Muscle of leg (tissue), 11 donors: ENCODE data around the gene ADGRA1. TPM values are rescaled to one million over a fixed set of nuclear protein-coding genes. Genes with fewer than 3 reads are reported as not detected.

ENCODE experiments used
- DNase-seq: peaks from one replicate; pipeline ENCODE4 v3.0.0; 2013
- H3K27ac ChIP-seq: one replicate; pipeline ENCODE4 v1.5.1; 2013; ENCODE audit warnings: mild to moderate bottlenecking, low read length, control low read depth
- H3K27me3 ChIP-seq: one replicate; pipeline ENCODE4 v1.6.1; 2013; ENCODE audit warnings: low read length; ENCODE audit not compliant: control insufficient read depth, insufficient read depth
- H3K36me3 ChIP-seq: one replicate; pipeline ENCODE4 v1.6.1; 2013; ENCODE audit warnings: low read length; ENCODE audit not compliant: control insufficient read depth, insufficient read depth
- H3K4me1 ChIP-seq: one replicate; pipeline ENCODE4 v1.6.1; 2013; ENCODE audit warnings: low read length; ENCODE audit not compliant: control insufficient read depth, insufficient read depth
- H3K4me3 ChIP-seq: one replicate; pipeline ENCODE4 v1.5.1; 2013; ENCODE audit warnings: low read length, control low read depth
- H3K9me3 ChIP-seq: replicated peaks from 2 replicates; pipeline ENCODE4 v1.6.1; 2013; ENCODE audit warnings: low read depth, low read length; ENCODE audit not compliant: control insufficient read depth
- WGBS: methylation state at CpG from one replicate; pipeline ENCODE4 v1.1.5; 2013; ENCODE audit warnings: missing lambda C conversion rate; ENCODE audit not compliant: insufficient coverage; 5-methylcytosine and 5-hydroxymethylcytosine counted together
- polyA plus RNA-seq, 8 donors: library from polyadenylated mRNA; unstranded; fragments of 120-200 nt; gene quantifications; one replicate each; pipeline versions ENCODE4 v1.2.1 to v1.2.3, GENCODE V29; 2013; ENCODE audit warnings: inconsistent platforms in 1 of 8, low replicate concordance in 1 of 8; ENCODE audit not compliant: insufficient read length in 8 of 8, insufficient read depth in 1 of 8
- total RNA-seq: library from RNA; stranded (reverse); fragments of 120-200 nt; gene quantifications from one replicate; pipeline ENCODE4 v1.2.4, GENCODE V29; 2013

Gene ADGRA1
- total and polyA plus RNA-seq, 9 donors, result 0.80 to 3.5 (median 2.9) TPM

- no peak overlapping the region for H3K27ac ChIP-seq
- 92% methylated on average over 23 of the region's 23 CpGs for WGBS
- H3K4me3 ChIP-seq, result no peak overlapping the region
- no peak for DNase-seq
- peaks cover 6% of the 10 kb centered on the region for H3K27me3 ChIP-seq
- no peaks in the 10 kb centered on the region for H3K9me3 ChIP-seq
- H3K4me1 ChIP-seq, result no peaks in the 10 kb centered on the region
- H3K36me3 ChIP-seq, result no peaks in the 10 kb centered on the region
Measured at GRCh38 chr10:133062085-133062484, 25.6 kb upstream of the ADGRA1 start.

- H3K9me3 ChIP-seq, result no peaks in the 10 kb centered on the region
- WGBS, result 44% methylated on average over 21 of the region's 23 CpGs
- no peaks in the 10 kb centered on the region for H3K36me3 ChIP-seq
- DNase-seq, result no peak
- peaks cover 4% of the 10 kb centered on the region for H3K27me3 ChIP-seq
- no peak overlapping the region for H3K27ac ChIP-seq
- H3K4me3 ChIP-seq, result no peak overlapping the region
- H3K4me1 ChIP-seq, result peaks cover 3% of the 10 kb centered on the region
Measured at GRCh38 chr10:133062635-133063034, 25.1 kb upstream of the ADGRA1 start.

- Histone ChIP-seq H3K4me1 (peaks cover 40% of the 10 kb centered on the region), H3K27ac (peak overlapping the region; percentile 15), H3K36me3 (no peaks in the 10 kb centered on the region), H3K4me3 (no peak overlapping the region), H3K9me3 (no peaks in the 10 kb centered on the region), H3K27me3 (peaks cover 11% of the 10 kb centered on the region)
- peak; percentile 77 for DNase-seq
- 51% methylated on average over 14 of the region's 26 CpGs for WGBS
Measured at GRCh38 chr10:133067149-133068105, 20.3 kb upstream of the ADGRA1 start.

GRCh38 chr10:133068111-133069032 lies 19.4 kb upstream of the ADGRA1 start:
- H3K27ac ChIP-seq, result no peak overlapping the region
- no peak overlapping the region for H3K4me3 ChIP-seq
- 78% methylated on average over 18 of the region's 24 CpGs for WGBS
- no peak for DNase-seq
- peaks cover 48% of the 10 kb centered on the region for H3K4me1 ChIP-seq
- peaks cover 10% of the 10 kb centered on the region for H3K27me3 ChIP-seq
- H3K36me3 ChIP-seq, result no peaks in the 10 kb centered on the region
- no peaks in the 10 kb centered on the region for H3K9me3 ChIP-seq

GRCh38 chr10:133069033-133069525 lies 18.6 kb upstream of the ADGRA1 start:
- peak; percentile 27 for DNase-seq
- Histone ChIP-seq H3K36me3 (no peaks in the 10 kb centered on the region), H3K4me1 (peaks cover 48% of the 10 kb centered on the region), H3K4me3 (no peak overlapping the region), H3K9me3 (no peaks in the 10 kb centered on the region), H3K27me3 (peaks cover 10% of the 10 kb centered on the region), H3K27ac (no peak overlapping the region)
- WGBS, result 54% methylated on average over 20 of the region's 23 CpGs

DNA sequence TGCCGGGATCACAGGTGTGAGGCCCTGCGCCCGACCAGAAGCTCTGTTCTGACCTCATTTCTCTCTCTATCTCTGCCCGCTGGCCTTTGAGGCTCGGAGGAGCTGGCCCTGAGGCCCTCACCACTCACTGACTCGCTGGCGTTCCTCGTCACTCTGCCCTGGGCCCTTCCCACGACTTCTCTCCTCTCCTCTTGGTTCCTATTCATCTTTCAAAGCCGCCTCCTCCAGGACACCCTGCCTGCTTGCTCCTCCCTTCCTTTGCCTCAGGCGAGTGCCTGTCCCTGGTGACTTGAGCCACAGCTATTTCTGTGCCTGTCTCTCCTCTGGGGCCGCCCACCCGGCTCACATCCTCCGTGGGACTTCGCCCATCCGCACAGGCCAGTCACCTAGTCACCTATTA lies 17.3 kb upstream of the ADGRA1 start:
- 80% methylated on average over 16 of the region's 16 CpGs for WGBS
- Histone ChIP-seq H3K36me3 (no peaks in the 10 kb centered on the region), H3K4me3 (no peak overlapping the region), H3K27ac (no peak overlapping the region), H3K9me3 (peaks cover 4% of the 10 kb centered on the region), H3K4me1 (peaks cover 48% of the 10 kb centered on the region), H3K27me3 (peaks cover 12% of the 10 kb centered on the region)
- no peak for DNase-seq

GRCh38 chr10:133070810-133071209 lies 16.9 kb upstream of the ADGRA1 start:
- H3K4me3 ChIP-seq, result no peak overlapping the region
- 56% methylated on average over 21 of the region's 21 CpGs for WGBS
- peaks cover 48% of the 10 kb centered on the region for H3K4me1 ChIP-seq
- H3K9me3 ChIP-seq, result peaks cover 4% of the 10 kb centered on the region
- no peak for DNase-seq
- no peak overlapping the region for H3K27ac ChIP-seq
- peaks cover 14% of the 10 kb centered on the region for H3K27me3 ChIP-seq
- no peaks in the 10 kb centered on the region for H3K36me3 ChIP-seq

- H3K9me3 ChIP-seq, result peaks cover 4% of the 10 kb centered on the region
- no peaks in the 10 kb centered on the region for H3K36me3 ChIP-seq
- no peak overlapping the region for H3K4me3 ChIP-seq
- WGBS, result 70% methylated on average over 11 of the region's 11 CpGs
- no peak for DNase-seq
- no peak overlapping the region for H3K27ac ChIP-seq
- peaks cover 48% of the 10 kb centered on the region for H3K4me1 ChIP-seq
- H3K27me3 ChIP-seq, result peaks cover 16% of the 10 kb centered on the region
Measured at GRCh38 chr10:133071733-133072132, 16.0 kb upstream of the ADGRA1 start.

- peaks cover 20% of the 10 kb centered on the region for H3K27me3 ChIP-seq
- no peaks in the 10 kb centered on the region for H3K36me3 ChIP-seq
- no peak overlapping the region for H3K4me3 ChIP-seq
- WGBS, result 41% methylated on average over 19 of the region's 19 CpGs
- peaks cover 48% of the 10 kb centered on the region for H3K4me1 ChIP-seq
- peak; percentile 39 for DNase-seq
- peaks cover 4% of the 10 kb centered on the region for H3K9me3 ChIP-seq
- H3K27ac ChIP-seq, result no peak overlapping the region
Measured at GRCh38 chr10:133072196-133072595, 15.5 kb upstream of the ADGRA1 start.
